Activated naive CD8-positive, alpha-beta T cell treated with anti-CD3 and anti-CD28 coated beads, Interleukin-2, amount 10 ng/mL, durations not matched to agents 7 days and 5 days (primary cell): ENCODE results near the gene ECI1. TPM values are rescaled to one million over a fixed set of nuclear protein-coding genes. Genes with fewer than 3 reads are reported as not detected.

Source experiments
- ATAC-seq: fragments of 150-1000 bp; cut with Tn5 transposase; one replicate; pipeline ENCODE4 v1.10.0; 2021; ENCODE audit warnings: low read depth, moderate library complexity
- POLR2A ChIA-PET: fragments of 350-600 bp; sonication (Branson Sonifier 250); formaldehyde crosslinking; loops from one replicate; lab custom pipeline; 2021; ENCODE audit warnings: antibody characterized with exemption; lab: Charles Lee
- DNase-seq: peaks from one replicate; pipeline ENCODE4 v3.0.0; 2021
- H3K27ac Mint-ChIP-seq: one replicate; pipeline ENCODE4 v1.8.0; 2022; ENCODE audit warnings: mild to moderate bottlenecking, mixed read lengths
- H3K27me3 Mint-ChIP-seq: one replicate; pipeline ENCODE4 v1.8.0; 2022; ENCODE audit warnings: mild to moderate bottlenecking, moderate library complexity, mixed read lengths
- H3K36me3 Mint-ChIP-seq: one replicate; pipeline ENCODE4 v1.8.0; 2021; ENCODE audit warnings: mild to moderate bottlenecking, mixed read lengths
- H3K4me1 Mint-ChIP-seq: one replicate; pipeline ENCODE4 v1.8.0; 2021; ENCODE audit warnings: mixed read lengths
- H3K4me3 Mint-ChIP-seq: one replicate; pipeline ENCODE4 v1.8.0; 2022; ENCODE audit warnings: mild to moderate bottlenecking, moderate library complexity, mixed read lengths
- H3K9me3 Mint-ChIP-seq: one replicate; pipeline ENCODE4 v1.8.0; 2021; ENCODE audit warnings: mixed read lengths
- total RNA-seq, 2 experiments: library from RNA; stranded (reverse); gene quantifications; one replicate each; pipeline ENCODE4 v1.2.3, GENCODE V29; 2021

Gene ECI1
- total RNA-seq, 2 experiments from 2014 or later: 37.4 to 38.0 TPM

- DNase-seq (no peak), ATAC-seq (no peak)
- Mint-ChIP-seq H3K27ac (no peak overlapping the region), H3K9me3 (no peaks in the 10 kb centered on the region), H3K36me3 (peaks cover 2% of the 10 kb centered on the region), H3K4me3 (no peak overlapping the region), H3K4me1 (no peaks in the 10 kb centered on the region), H3K27me3 (no peaks in the 10 kb centered on the region)
- POLR2A ChIA-PET: interaction anchor here (0.6 to 1.3 kb wide), 3 partner anchors 24 to 87 kb away, joined by 3 to 4 read pairs (median 3); partner anchors contain the start of gene PGP
These were observed 12.3 kb downstream of the ECI1 start for GRCh38 chr16:2238838-2239675.

- ATAC-seq: peak; percentile 15
- no peaks in the 10 kb centered on the region for H3K9me3 Mint-ChIP-seq
- POLR2A ChIA-PET: interaction anchor here (0.6 to 1.3 kb wide), 3 partner anchors 24 to 86 kb away, joined by 3 to 4 read pairs (median 3); partner anchors contain the start of gene PGP
- no peak for DNase-seq
- peaks cover 2% of the 10 kb centered on the region for H3K36me3 Mint-ChIP-seq
- no peak overlapping the region for H3K27ac Mint-ChIP-seq
- no peaks in the 10 kb centered on the region for H3K4me1 Mint-ChIP-seq
- H3K27me3 Mint-ChIP-seq: no peaks in the 10 kb centered on the region
- no peak overlapping the region for H3K4me3 Mint-ChIP-seq
These were observed 13.1 kb downstream of the ECI1 start for GRCh38 chr16:2238150-2238837.

- no peak overlapping the region for H3K4me3 Mint-ChIP-seq
- ATAC-seq (no peak), DNase-seq (no peak)
- H3K27me3 Mint-ChIP-seq: no peaks in the 10 kb centered on the region
- H3K27ac Mint-ChIP-seq: no peak overlapping the region
- POLR2A ChIA-PET: interaction anchor here (1.3 kb wide), 1 partner anchor 32 kb away, joined by 4 read pairs; no protein-coding TSS in a partner anchor
- no peaks in the 10 kb centered on the region for H3K4me1 Mint-ChIP-seq
- H3K9me3 Mint-ChIP-seq: no peaks in the 10 kb centered on the region
- peaks cover 2% of the 10 kb centered on the region for H3K36me3 Mint-ChIP-seq
These were observed 13.8 kb downstream of the ECI1 start for GRCh38 chr16:2237493-2238149.

GRCh38 chr16:2237102-2237482 is 14.3 kb downstream of the ECI1 start:
- no peak overlapping the region for H3K27ac Mint-ChIP-seq
- H3K9me3 Mint-ChIP-seq: no peaks in the 10 kb centered on the region

GRCh38 chr16:2236337-2237101 is 14.9 kb downstream of the ECI1 start, which contains the start of gene DNASE1L2:
DNASE1L2 (plus strand) TSS chr16:2236444; CDS start chr16:2236817, 373 bp downstream.
- POLR2A ChIA-PET: interaction anchor here (0.8 to 0.9 kb wide), 3 partner anchors 13 to 81 kb away, joined by 3 read pairs; partner anchors contain the start of genes E4F1, ECI1 and TRAF7
- no peak for DNase-seq
- Mint-ChIP-seq H3K27me3 (no peaks in the 10 kb centered on the region), H3K9me3 (no peaks in the 10 kb centered on the region), H3K36me3 (peaks cover 3% of the 10 kb centered on the region), H3K4me3 (no peak within 1 kb of the TSS), H3K27ac (no peak within 1 kb of the TSS), H3K4me1 (no peaks in the 10 kb centered on the region)
- no peak for ATAC-seq

More at GRCh38 chr16:2237102-2237482, 14.3 kb downstream of the ECI1 start:
- ATAC-seq: no peak
- Mint-ChIP-seq H3K36me3 (peaks cover 2% of the 10 kb centered on the region), H3K27me3 (no peaks in the 10 kb centered on the region), H3K4me1 (no peaks in the 10 kb centered on the region), H3K4me3 (no peak overlapping the region)
- POLR2A ChIA-PET: interaction anchor here (0.9 kb wide), 1 partner anchor 82 kb away, joined by 3 read pairs; the partner anchor contains the start of gene TRAF7
- no peak for DNase-seq

GRCh38 chr16:2235695-2236336 is 15.6 kb downstream of the ECI1 start:
- no peaks in the 10 kb centered on the region for H3K27me3 Mint-ChIP-seq
- no peaks in the 10 kb centered on the region for H3K9me3 Mint-ChIP-seq
- POLR2A ChIA-PET: interaction anchor here (0.8 kb wide), 2 partner anchors 12 to 15 kb away, joined by 3 read pairs; partner anchors contain the start of genes E4F1 and ECI1
- H3K4me3 Mint-ChIP-seq: no peak overlapping the region
- H3K36me3 Mint-ChIP-seq: peaks cover 3% of the 10 kb centered on the region
- no peak overlapping the region for H3K27ac Mint-ChIP-seq
- no peaks in the 10 kb centered on the region for H3K4me1 Mint-ChIP-seq
- ATAC-seq (no peak), DNase-seq (no peak)

- POLR2A ChIA-PET: no interaction called here
- no peaks in the 10 kb centered on the region for H3K27me3 Mint-ChIP-seq
- DNase-seq (no peak), ATAC-seq (no peak)
- peaks cover 3% of the 10 kb centered on the region for H3K36me3 Mint-ChIP-seq
- no peaks in the 10 kb centered on the region for H3K4me1 Mint-ChIP-seq
- H3K4me3 Mint-ChIP-seq: no peak overlapping the region
- no peaks in the 10 kb centered on the region for H3K9me3 Mint-ChIP-seq
- no peak overlapping the region for H3K27ac Mint-ChIP-seq
These were observed 16.1 kb downstream of the ECI1 start for GRCh38 chr16:2235234-2235651.

- Mint-ChIP-seq H3K4me1 (no peaks in the 10 kb centered on the region), H3K9me3 (no peaks in the 10 kb centered on the region), H3K27me3 (no peaks in the 10 kb centered on the region), H3K27ac (no peak overlapping the region), H3K4me3 (no peak overlapping the region), H3K36me3 (peaks cover 6% of the 10 kb centered on the region)
- no peak for DNase-seq
- no peak for ATAC-seq
- POLR2A ChIA-PET: no interaction called here
These were observed 16.6 kb downstream of the ECI1 start for GRCh38 chr16:2234813-2235170.

GRCh38 chr16:2233872-2234812 is 17.2 kb downstream of the ECI1 start:
- DNase-seq (no peak), ATAC-seq (no peak)

GRCh38 chr16:2233046-2233775 is 18.2 kb downstream of the ECI1 start:
- H3K27ac Mint-ChIP-seq: no peak overlapping the region
- H3K4me1 Mint-ChIP-seq: no peaks in the 10 kb centered on the region
- DNase-seq (no peak), ATAC-seq (no peak)
- no peaks in the 10 kb centered on the region for H3K9me3 Mint-ChIP-seq
- POLR2A ChIA-PET: interaction anchor here (0.5 to 0.6 kb wide), 2 partner anchors 17 to 36 kb away, joined by 3 read pairs; no protein-coding TSS in a partner anchor
- H3K4me3 Mint-ChIP-seq: no peak overlapping the region
- H3K36me3 Mint-ChIP-seq: peaks cover 6% of the 10 kb centered on the region
- H3K27me3 Mint-ChIP-seq: no peaks in the 10 kb centered on the region

More at GRCh38 chr16:2233872-2234812, 17.2 kb downstream of the ECI1 start:
- no peaks in the 10 kb centered on the region for H3K9me3 Mint-ChIP-seq
- H3K27ac Mint-ChIP-seq: no peak overlapping the region
- POLR2A ChIA-PET: no interaction called here
- H3K4me1 Mint-ChIP-seq: no peaks in the 10 kb centered on the region
- H3K4me3 Mint-ChIP-seq: no peak overlapping the region
- peaks cover 6% of the 10 kb centered on the region for H3K36me3 Mint-ChIP-seq
- no peaks in the 10 kb centered on the region for H3K27me3 Mint-ChIP-seq
